ENCODE data around the gene RNU1-2. TPM values are rescaled to one million over a fixed set of nuclear protein-coding genes. Genes with fewer than 3 reads are reported as not detected.
"Not testable (repeated sequence)": the region's sequence is repeated elsewhere in the genome, so short reads cannot be mapped to it uniquely, and the experiment has no call there.

The RNU1-2 gene
- total RNA-seq, 4 donors from 2014 or later, result under 0.01 TPM; not detected in 2

DNA sequence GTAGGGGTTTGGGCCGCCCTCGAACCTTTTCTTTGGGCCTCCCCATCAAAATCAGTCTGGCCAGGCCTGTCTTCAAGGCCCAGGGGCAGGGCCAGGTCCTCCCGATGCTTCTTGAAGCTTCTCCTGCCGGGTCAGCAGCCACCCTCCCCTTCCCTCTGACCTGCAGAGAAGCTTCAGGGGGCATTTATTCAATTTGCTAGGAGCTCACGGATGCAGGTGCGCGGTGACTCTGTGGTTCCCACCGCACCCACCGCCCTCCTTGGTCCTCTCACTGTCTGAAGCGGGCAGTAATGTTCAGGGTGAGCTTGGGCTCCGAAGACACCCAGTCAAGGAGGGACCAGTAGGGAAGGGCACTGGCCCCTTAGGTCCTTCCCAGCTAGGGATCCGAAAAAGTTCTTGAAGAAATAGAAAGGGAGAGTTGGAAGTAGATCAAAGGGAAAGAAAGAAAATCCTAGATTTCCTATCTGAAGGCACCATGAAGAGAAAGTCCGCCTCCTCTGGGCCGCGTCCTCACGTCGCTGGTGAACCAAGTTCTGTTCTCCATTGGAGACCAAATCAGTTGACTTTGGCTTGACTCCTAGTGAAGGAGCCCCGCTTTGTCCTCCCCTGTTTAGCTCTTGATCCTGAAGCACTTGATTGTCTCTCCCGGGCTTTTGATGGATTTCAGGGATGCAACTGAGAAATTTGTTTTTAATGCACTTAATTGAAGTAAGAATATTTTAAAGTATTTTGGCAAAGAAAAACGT, 8.7 kb upstream of the RNU1-2 start:
- Histone ChIP-seq H3K27me3 (no peaks in the 10 kb centered on the region), H3K4me3 (no peak overlapping the region), H3K4me1 (peaks cover 12 to 18% (median 14%) of the 10 kb centered on the region in 4 donors), H3K9me3 (no peaks in the 10 kb centered on the region), H3K36me3 (no peaks in the 10 kb centered on the region), H3K27ac (replicated peaks in 1 of 4) (no peak overlapping the region)
- TF ChIP-seq POLR2AphosphoS5 (IDR thresholded peaks at IDR 0.05), result no peak
- TF ChIP-seq POLR2A (IDR thresholded peaks at IDR 0.05; ENCODE audit: low read depth), result no peak
- TF ChIP-seq EP300 (IDR thresholded peaks at IDR 0.05), result no peak
- TF ChIP-seq, protein P1, sequence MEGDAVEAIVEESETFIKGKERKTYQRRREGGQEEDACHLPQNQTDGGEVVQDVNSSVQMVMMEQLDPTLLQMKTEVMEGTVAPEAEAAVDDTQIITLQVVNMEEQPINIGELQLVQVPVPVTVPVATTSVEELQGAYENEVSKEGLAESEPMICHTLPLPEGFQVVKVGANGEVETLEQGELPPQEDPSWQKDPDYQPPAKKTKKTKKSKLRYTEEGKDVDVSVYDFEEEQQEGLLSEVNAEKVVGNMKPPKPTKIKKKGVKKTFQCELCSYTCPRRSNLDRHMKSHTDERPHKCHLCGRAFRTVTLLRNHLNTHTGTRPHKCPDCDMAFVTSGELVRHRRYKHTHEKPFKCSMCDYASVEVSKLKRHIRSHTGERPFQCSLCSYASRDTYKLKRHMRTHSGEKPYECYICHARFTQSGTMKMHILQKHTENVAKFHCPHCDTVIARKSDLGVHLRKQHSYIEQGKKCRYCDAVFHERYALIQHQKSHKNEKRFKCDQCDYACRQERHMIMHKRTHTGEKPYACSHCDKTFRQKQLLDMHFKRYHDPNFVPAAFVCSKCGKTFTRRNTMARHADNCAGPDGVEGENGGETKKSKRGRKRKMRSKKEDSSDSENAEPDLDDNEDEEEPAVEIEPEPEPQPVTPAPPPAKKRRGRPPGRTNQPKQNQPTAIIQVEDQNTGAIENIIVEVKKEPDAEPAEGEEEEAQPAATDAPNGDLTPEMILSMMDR (IDR thresholded peaks at IDR 0.05), result no peak
- intact Hi-C loops (cut with DNase I), result no loop called here
- no peak for DNase-seq (ENCODE audit: extremely low spot score)
- 91% methylated on average over 20 of the region's 20 CpGs for WGBS

DNA sequence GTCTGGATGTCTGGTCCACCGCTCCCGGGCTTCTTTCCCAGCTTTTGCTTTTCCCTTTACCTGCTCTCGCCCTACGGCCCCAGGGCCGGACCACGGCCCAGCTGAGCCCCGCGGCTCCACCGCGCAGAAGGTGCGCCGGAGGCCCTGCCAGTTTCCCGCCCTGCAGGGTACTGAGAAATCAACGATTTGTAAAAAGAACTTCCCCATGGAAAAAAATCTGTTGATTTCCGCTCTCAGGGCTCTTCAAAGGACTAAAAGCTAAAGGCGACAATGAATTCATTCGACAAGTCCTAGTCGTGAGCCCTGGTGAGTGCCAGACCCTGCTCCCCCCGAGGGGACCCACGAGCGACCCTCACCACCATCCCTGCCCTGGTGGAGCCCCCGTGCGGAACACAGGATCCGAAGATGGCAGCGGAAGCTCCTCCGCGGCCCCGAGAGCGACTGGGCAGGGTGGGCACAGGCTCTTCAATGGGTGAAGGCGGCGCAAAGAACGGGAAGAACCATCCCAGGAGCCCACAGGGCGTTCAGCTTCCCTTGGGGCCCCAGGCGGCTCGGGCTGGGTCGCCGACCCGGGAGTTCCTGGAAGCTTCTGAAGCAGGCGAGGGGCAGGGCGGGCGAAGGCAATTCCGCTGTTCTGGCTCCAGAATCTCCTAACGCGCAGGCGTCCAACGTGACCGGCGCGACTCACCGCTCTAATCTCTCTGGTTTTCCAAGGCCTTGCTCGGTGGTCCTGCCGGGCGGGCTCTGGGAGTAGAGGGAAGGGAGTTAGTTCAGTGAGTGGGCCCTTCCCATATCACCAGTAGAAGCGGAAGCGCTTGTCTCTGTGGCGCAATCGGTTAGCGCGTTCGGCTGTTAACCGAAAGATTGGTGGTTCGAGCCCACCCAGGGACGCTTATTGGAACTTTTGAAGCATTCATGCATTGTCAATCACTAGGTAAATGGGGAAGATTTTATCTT, 6.6 kb upstream of the RNU1-2 start:
- TF ChIP-seq EP300 (IDR thresholded peaks at IDR 0.05) (no peak), POLR2AphosphoS5 (IDR thresholded peaks at IDR 0.05) (peak; percentile 54 to 81), POLR2A (IDR thresholded peaks at IDR 0.05; ENCODE audit: low read depth) (peak; percentile 9)
- TF ChIP-seq, protein P1 (IDR thresholded peaks at IDR 0.05), result peak; percentile 34 to 46 (median 38)
- Histone ChIP-seq H3K27ac (replicated peaks in 1 of 4) (peak overlapping the region; percentile 83 to 92 (median 90)), H3K9me3 (no peaks in the 10 kb centered on the region), H3K27me3 (no peaks in the 10 kb centered on the region), H3K4me3 (peak overlapping the region; percentile 59 to 69 (median 65)), H3K4me1 (peaks cover 7 to 18% (median 14%) of the 10 kb centered on the region in 4 donors), H3K36me3 (no peaks in the 10 kb centered on the region)
- WGBS, result 15% methylated on average over 60 of the region's 63 CpGs
- intact Hi-C loops (cut with DNase I), result no loop called here
- peak; percentile 97 for DNase-seq (ENCODE audit: extremely low spot score)

DNA sequence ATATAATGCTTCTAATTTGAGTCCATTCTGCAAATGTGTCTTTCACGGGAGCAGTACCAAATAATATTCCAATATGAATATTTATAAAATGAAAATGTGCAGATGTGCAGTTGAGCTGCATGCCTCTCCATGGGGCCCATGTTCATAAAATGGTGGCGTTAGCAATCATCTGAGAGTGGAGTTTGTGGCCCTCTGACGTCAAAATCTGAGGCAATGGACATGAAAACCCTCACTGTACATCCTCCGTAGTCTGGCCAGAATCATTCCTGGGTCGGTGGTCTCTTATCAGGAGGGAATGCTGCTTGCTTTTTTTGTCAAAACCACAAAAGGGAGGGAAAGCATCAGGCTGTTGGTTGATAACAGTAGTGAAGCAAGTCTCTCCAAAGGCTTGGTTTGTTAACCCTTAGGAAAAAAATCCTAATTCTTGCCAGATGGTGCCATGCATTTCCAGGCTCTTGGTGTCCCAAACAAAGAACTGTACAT, 5.2 kb upstream of the RNU1-2 start:
- WGBS, result 76% methylated on average over 5 of the region's 5 CpGs
- H3K27me3 ChIP-seq; intact Hi-C loops (cut with DNase I); H3K4me3 ChIP-seq; H3K9me3 ChIP-seq; DNase-seq (ENCODE audit: extremely low spot score); H3K27ac ChIP-seq (replicated peaks in 1 of 4); H3K36me3 ChIP-seq: not testable (repeated sequence)
- peaks cover 7 to 18% (median 14%) of the 10 kb centered on the region in 4 donors for H3K4me1 ChIP-seq

DNA sequence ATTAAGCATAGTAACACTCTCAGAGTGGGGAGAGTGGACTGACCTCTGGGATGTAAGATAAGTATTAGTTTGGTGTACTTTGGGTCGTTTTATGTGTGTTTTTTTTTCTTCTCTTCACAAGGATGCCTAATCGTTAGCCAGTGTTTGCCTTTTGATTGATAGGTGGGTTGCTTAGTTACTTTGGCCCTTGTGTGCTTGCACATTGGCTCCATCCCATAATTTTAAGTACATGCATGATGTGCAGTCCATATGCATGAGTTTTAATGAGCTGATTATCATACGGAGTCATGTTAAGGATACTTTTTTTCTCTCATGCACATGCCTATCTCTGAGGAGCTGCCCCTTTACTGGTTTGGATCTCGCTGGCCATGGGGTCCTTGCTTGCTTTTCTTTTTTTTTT, 4.7 kb upstream of the RNU1-2 start:
- H3K9me3 ChIP-seq; H3K27me3 ChIP-seq; DNase-seq (ENCODE audit: extremely low spot score); H3K27ac ChIP-seq (replicated peaks in 1 of 4); intact Hi-C loops (cut with DNase I); H3K36me3 ChIP-seq; H3K4me3 ChIP-seq: not testable (repeated sequence)
- 61% methylated on average over 4 of the region's 4 CpGs for WGBS
- peaks cover 7 to 18% (median 14%) of the 10 kb centered on the region in 4 donors for H3K4me1 ChIP-seq

DNA sequence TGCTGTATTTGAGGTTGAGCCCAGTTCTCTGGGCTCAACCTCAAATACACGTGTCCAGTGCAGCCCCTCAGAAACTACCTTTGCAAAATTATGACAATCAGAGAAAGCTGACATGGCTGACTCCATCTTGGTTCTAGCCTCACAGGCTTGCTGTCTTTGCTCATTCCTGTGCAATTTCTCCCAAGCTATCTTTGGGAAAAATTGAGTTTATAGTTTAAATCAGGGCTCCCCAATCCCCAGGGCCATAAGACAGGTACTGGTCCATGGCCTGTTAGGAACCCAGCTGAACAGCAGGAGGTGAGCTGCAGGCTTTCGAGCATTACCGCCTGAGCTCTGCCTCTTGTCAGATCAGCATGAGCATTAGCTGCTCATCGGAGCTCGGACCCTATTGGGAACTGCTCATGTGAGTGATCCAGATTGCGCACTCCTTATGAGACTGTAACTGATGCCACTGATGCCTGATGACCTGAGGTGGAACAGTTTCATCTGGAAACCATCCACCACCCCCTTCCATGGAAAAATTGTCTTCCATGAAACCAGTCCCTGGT, 2.7 kb upstream of the RNU1-2 start:
- peaks cover 10 to 27% (median 24%) of the 10 kb centered on the region in 4 donors for H3K4me1 ChIP-seq
- H3K27me3 ChIP-seq; DNase-seq (ENCODE audit: extremely low spot score); H3K9me3 ChIP-seq; H3K27ac ChIP-seq (replicated peaks in 1 of 4); intact Hi-C loops (cut with DNase I); H3K36me3 ChIP-seq; H3K4me3 ChIP-seq: not testable (repeated sequence)
- 59% methylated on average over 2 of the region's 6 CpGs for WGBS

DNA sequence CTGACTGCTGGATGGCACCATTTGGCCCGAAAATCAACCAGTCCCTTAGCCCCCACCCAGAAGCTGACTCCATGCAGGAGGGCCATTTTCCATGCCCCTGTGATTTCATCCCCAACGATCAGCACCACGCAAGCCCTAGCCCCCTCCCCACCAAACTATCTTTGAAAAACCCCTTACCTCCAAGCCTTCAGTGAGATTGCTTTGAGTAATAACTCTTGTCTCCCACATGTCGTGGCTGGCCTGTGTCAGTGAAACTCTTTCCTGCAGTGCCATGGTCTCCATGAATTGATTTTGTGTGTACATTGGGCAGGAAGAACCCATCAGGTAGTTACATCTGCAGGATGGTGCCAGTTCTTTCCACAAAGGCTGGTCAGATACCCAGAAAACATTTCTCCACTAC, 2.0 kb upstream of the RNU1-2 start:
- DNase-seq (ENCODE audit: extremely low spot score); H3K36me3 ChIP-seq; H3K4me3 ChIP-seq; H3K27ac ChIP-seq (replicated peaks in 1 of 4); H3K27me3 ChIP-seq; intact Hi-C loops (cut with DNase I); H3K9me3 ChIP-seq: not testable (repeated sequence)
- 68% methylated on average over 4 of the region's 4 CpGs for WGBS
- peaks cover 8 to 23% (median 19%) of the 10 kb centered on the region in 4 donors for H3K4me1 ChIP-seq

DNA sequence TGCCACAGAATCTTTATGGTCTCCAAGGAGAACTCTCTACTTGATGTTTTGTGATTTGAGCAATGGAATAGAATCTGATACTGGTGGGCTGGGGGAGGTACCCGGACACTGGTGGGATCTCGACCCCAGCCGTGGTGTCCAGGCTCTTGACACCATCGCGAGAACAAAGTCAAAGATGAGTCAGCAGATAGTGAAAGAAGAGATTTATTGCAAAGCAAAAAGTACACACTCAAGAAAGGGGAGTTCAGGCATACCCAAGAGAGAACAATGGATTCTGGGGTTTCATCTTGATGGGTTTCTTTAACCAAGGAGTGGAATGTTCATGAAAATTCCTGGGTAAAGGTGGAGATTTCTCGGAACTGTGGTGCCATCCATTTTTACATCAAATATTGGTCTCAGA, 1.4 kb upstream of the RNU1-2 start:
- H3K27me3 ChIP-seq; H3K36me3 ChIP-seq; intact Hi-C loops (cut with DNase I); DNase-seq (ENCODE audit: extremely low spot score); H3K4me3 ChIP-seq; H3K9me3 ChIP-seq; H3K27ac ChIP-seq (replicated peaks in 1 of 4): not testable (repeated sequence)
- H3K4me1 ChIP-seq, result peaks cover 7 to 18% (median 16%) of the 10 kb centered on the region in 4 donors
- WGBS, result 84% methylated on average over 6 of the region's 6 CpGs

DNA sequence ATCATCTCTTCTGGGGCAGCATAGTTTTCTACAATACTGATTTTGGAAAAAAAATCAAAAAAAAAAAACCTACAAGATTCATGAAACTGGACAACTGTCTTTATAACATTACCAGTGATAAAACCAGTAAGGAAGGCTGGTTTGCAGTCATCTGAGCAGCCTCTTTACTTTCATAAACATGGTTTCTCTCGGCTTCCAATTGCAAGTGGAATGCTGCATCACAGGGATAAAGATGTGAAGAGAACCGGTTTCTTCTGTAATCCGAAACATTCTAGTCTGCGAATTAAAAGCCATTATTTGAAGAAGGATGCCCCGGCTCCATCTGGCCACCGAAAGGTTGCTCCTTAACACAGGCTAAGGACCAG, 565 bp upstream of the RNU1-2 start:
- H3K27me3 ChIP-seq; H3K36me3 ChIP-seq; DNase-seq (ENCODE audit: extremely low spot score); intact Hi-C loops (cut with DNase I); H3K9me3 ChIP-seq: not testable (repeated sequence)
- Histone ChIP-seq H3K4me1 (peaks cover 3 to 11% (median 9%) of the 10 kb centered on the region in 4 donors), H3K27ac (replicated peaks in 1 of 4) (peak overlapping the region; percentile 84 to 90 (median 85)), H3K4me3 (peak overlapping the region; percentile 37 to 55 (median 49))
- WGBS, result 0% methylated on average over 5 of the region's 6 CpGs

DNA sequence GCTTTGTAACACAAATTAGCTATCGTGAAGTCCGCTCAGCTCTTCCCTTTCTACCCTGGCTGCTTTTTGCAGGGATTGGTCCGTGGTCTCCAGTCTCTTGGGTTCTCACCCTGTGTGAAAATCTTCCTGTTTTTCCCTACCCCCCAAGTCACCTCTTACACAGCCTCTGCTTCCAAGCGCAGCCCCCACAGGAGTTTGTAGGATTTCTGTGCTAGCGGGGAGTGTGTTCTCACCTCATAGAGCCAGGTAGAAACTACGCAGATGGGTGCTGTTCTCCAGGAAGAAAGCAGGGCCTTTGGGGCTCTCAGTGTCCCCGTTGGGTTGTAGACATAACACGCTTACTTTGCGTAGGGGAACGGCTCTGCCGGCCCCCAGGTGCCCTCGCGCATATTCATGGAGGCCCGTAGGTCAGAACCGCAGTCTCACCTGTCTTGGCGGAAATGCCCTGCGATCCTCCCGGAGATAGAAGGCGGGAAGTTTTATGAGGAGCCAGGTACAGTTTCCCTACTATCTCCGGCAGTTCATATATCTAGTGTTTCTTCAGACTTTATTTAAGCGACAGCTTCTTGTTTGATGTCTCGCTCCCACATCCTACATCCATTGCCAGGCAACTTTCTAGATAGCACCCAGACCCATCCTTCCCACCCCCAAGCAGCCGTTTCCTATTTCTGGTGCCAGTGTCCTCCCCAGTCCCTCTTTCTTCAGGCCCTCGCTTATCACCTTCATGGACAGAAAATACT, 706 bp downstream of the RNU1-2 start:
- H3K27ac ChIP-seq (replicated peaks in 1 of 4), result peak overlapping the region; percentile 77 to 90 (median 84)
- H3K27me3 ChIP-seq; intact Hi-C loops (cut with DNase I); H3K9me3 ChIP-seq; H3K36me3 ChIP-seq; DNase-seq (ENCODE audit: extremely low spot score): not testable (repeated sequence)
- peak overlapping the region; percentile 26 to 49 (median 40) for H3K4me3 ChIP-seq
- peaks cover 3 to 11% (median 9%) of the 10 kb centered on the region in 4 donors for H3K4me1 ChIP-seq
- WGBS, result 31% methylated on average over 17 of the region's 24 CpGs

Data from esophagus muscularis mucosa (tissue), 4 donors.